ENCODE measurements around the gene ZNF846.

DNA sequence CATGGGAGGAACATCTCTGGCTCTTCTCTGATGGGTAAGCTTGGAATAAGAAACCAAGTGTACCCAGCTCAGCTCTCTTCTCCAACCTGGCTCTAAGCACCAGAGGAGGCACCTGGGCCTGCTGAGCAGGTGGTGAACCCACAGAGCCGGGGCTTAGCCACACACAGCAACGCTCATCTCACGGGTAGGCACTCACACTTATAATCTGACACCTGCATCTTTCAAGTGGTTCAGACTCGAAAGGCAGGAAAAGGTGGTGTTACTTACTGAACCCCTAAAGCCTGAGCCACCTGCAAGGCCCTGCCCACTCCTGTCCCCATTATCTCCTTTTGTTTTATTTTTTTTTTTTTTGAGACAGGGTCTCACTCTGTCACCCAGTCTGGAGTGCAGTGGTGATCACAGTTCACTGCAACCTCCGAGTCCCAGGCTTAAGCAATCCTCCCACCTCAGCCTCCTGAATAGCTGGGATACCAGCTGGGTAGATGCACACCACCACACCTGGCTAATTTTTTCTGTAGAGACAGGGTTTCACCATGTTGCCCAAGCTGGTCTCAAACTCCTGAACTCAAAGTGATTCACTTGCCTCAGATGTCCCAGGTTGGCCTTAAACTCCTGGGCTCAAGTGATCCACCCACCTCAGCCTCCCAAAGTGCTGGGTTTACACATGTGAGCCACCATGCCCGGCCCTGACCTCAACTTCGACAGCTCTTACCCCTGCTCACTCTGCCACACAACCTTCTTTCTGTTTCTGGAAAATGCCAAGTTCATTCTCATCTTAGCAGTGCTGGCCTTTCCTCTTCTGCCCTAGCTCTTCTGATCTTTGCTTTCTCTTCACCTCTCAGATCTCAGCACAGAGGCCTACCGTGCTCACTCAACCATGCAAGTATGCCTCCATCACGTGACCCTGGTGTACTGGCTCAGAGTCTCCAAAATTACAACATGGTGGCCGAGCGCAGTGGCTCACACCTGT is 40.6 kb upstream of the ZNF846 start:
- no peak for TF ChIP-seq CTCF (IDR thresholded peaks at IDR 0.05)
- no peak for TF ChIP-seq TCF7L2 (IDR thresholded peaks at IDR 0.05; ENCODE audit: low read depth, low read length)
- no peak for TF ChIP-seq POLR2AphosphoS5 (IDR thresholded peaks at IDR 0.05; ENCODE audit: low read depth, low read length)
- TF ChIP-seq, protein P1, sequence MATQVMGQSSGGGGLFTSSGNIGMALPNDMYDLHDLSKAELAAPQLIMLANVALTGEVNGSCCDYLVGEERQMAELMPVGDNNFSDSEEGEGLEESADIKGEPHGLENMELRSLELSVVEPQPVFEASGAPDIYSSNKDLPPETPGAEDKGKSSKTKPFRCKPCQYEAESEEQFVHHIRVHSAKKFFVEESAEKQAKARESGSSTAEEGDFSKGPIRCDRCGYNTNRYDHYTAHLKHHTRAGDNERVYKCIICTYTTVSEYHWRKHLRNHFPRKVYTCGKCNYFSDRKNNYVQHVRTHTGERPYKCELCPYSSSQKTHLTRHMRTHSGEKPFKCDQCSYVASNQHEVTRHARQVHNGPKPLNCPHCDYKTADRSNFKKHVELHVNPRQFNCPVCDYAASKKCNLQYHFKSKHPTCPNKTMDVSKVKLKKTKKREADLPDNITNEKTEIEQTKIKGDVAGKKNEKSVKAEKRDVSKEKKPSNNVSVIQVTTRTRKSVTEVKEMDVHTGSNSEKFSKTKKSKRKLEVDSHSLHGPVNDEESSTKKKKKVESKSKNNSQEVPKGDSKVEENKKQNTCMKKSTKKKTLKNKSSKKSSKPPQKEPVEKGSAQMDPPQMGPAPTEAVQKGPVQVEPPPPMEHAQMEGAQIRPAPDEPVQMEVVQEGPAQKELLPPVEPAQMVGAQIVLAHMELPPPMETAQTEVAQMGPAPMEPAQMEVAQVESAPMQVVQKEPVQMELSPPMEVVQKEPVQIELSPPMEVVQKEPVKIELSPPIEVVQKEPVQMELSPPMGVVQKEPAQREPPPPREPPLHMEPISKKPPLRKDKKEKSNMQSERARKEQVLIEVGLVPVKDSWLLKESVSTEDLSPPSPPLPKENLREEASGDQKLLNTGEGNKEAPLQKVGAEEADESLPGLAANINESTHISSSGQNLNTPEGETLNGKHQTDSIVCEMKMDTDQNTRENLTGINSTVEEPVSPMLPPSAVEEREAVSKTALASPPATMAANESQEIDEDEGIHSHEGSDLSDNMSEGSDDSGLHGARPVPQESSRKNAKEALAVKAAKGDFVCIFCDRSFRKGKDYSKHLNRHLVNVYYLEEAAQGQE (IDR thresholded peaks at IDR 0.05; ENCODE audit: insufficient read depth in 1 of 2, low read depth in 2 of 2, low read length in 1 of 2): no peak
- no peak for TF ChIP-seq SIN3A (IDR thresholded peaks at IDR 0.05; ENCODE audit: borderline replicate concordance, insufficient read depth, low read depth, low read length)

Data from Panc1 (cell line).